Endothelial cell of umbilical vein (primary cell): ENCODE data around the gene SEMA4D. TPM values are rescaled to one million over a fixed set of nuclear protein-coding genes. Genes with fewer than 3 reads are reported as not detected.

Source experiments
- BruUV-seq: library from RNA; stranded (reverse); fragments of 400-500 nt; replicated peaks from 2 replicates; lab custom pipeline; 2021; lab: Mats Ljungman, UMichigan
- CTCF ChIA-PET: fragments of 300-600, 350-600 bp; sonication (Branson Sonifier 250); formaldehyde crosslinking; loops from one replicate; lab custom pipeline; 2021; ENCODE audit warnings: antibody characterized with exemption, inconsistent platforms; lab: Charles Lee
- POLR2A ChIA-PET: fragments of 300-600, 350-600 bp; sonication (Branson Sonifier 250); formaldehyde crosslinking; loops from one replicate; lab custom pipeline; 2021; ENCODE audit warnings: antibody characterized with exemption, inconsistent platforms; lab: Charles Lee
- DNase-seq: peaks from one replicate; pipeline ENCODE4 v3.0.0-alpha.2; 2011; ENCODE audit warnings: low read depth, low spot score
- FAIRE-seq: peaks from 2 replicates; lab custom pipeline; 2011; peaks lifted over from hg19 to GRCh38; lab: Jason Lieb, UNC
- H2AFZ ChIP-seq: 2 replicates; pipeline ENCODE4 v1.6.0; 2012; ENCODE audit warnings: low read depth, low read length, control low read depth, inconsistent platforms
- H3K27ac ChIP-seq: 2 replicates; pipeline ENCODE4 v1.5.1; 2011; ENCODE audit warnings: low read depth, mild to moderate bottlenecking, control low read depth, low read length, moderate library complexity; ENCODE audit not compliant: insufficient read depth
- H3K27me3 ChIP-seq, 2 experiments: 2 replicates each; pipeline versions ENCODE4 v1.6.0 to v1.6.1; 2011; ENCODE audit warnings: low read length in 2 of 2, mixed read lengths in 1 of 2; ENCODE audit not compliant: control insufficient read depth in 2 of 2, insufficient read depth in 2 of 2
- H3K36me3 ChIP-seq, 2 experiments: 2 replicates in 1 of 2; 3 replicates in 1 of 2; pipeline ENCODE4 v1.5.1; 2011; ENCODE audit warnings: low read length in 2 of 2, mild to moderate bottlenecking in 1 of 2, moderate library complexity in 1 of 2; ENCODE audit not compliant: control insufficient read depth in 2 of 2, insufficient read depth in 2 of 2; ENCODE audit errors: extremely low read depth in 1 of 2
- H3K4me1 ChIP-seq: 3 replicates; pipeline ENCODE4 v1.5.1; 2011; ENCODE audit warnings: mild to moderate bottlenecking, low read length; ENCODE audit not compliant: control insufficient read depth, insufficient read depth; ENCODE audit errors: extremely low read depth
- H3K4me2 ChIP-seq: 2 replicates; pipeline ENCODE4 v1.6.1; 2011; ENCODE audit warnings: low read length, control low read depth, mixed read lengths; ENCODE audit not compliant: insufficient read depth
- H3K4me3 ChIP-seq, 3 experiments: fragments of 200-600 bp in 1 of 3; sonication (generic), shearing (Covaris generic) in 1 of 3; replicated peaks in 1 of 3; 2 replicates each; pipeline ENCODE4 v1.5.1; 2011 to 2016; ENCODE audit warnings: control low read depth in 3 of 3, low read length in 3 of 3, mild to moderate bottlenecking in 2 of 3, inconsistent platforms in 1 of 3, low read depth in 1 of 3, moderate library complexity in 1 of 3; ENCODE audit not compliant: insufficient read depth in 1 of 3
- H3K79me2 ChIP-seq: 2 replicates; pipeline ENCODE4 v1.6.0; 2012; ENCODE audit warnings: low read length, inconsistent platforms; ENCODE audit not compliant: control insufficient read depth, insufficient read depth
- H3K9ac ChIP-seq: replicated peaks from 2 replicates; pipeline ENCODE3; 2011; ENCODE audit warnings: low read length, control low read depth; ENCODE audit not compliant: insufficient read depth; ENCODE audit errors: extremely low read depth
- H3K9me1 ChIP-seq: replicated peaks from 3 replicates; pipeline ENCODE4 v1.6.0; 2011; ENCODE audit warnings: mild to moderate bottlenecking, low read length; ENCODE audit not compliant: control insufficient read depth, insufficient read depth; ENCODE audit errors: extremely low read depth
- H3K9me3 ChIP-seq: replicated peaks from 2 replicates; pipeline ENCODE4 v1.5.1; 2012; ENCODE audit warnings: low read length, inconsistent platforms; ENCODE audit not compliant: control insufficient read depth, insufficient read depth
- H4K20me1 ChIP-seq: replicated peaks from 2 replicates; pipeline ENCODE3; 2011; ENCODE audit warnings: mild to moderate bottlenecking, low read length; ENCODE audit not compliant: control insufficient read depth, insufficient read depth; ENCODE audit errors: extremely low read depth
- CTCF ChIP-seq, 2 donors: IDR thresholded peaks; 1 replicate in 1 of 2; 2 replicates in 1 of 2; pipeline ENCODE4 v1.5.1; 2011; ENCODE audit warnings: low read length in 2 of 2, mild to moderate bottlenecking in 2 of 2, moderate library complexity in 2 of 2, control low read depth in 1 of 2, inconsistent platforms in 1 of 2, low read depth in 1 of 2; ENCODE audit not compliant: insufficient read depth in 1 of 2; ENCODE audit errors: extremely low read depth in 1 of 2
- EZH2 ChIP-seq: IDR thresholded peaks from 2 replicates; pipeline ENCODE4 v1.6.1; 2012; ENCODE audit warnings: borderline replicate concordance, low read depth, mild to moderate bottlenecking, moderate library complexity, low read length, inconsistent platforms; ENCODE audit not compliant: severe bottlenecking
- FOS ChIP-seq: IDR thresholded peaks from 2 replicates; pipeline ENCODE4 v1.6.1; 2011; ENCODE audit warnings: mild to moderate bottlenecking, low read length, moderate library complexity, borderline replicate concordance; ENCODE audit not compliant: insufficient read depth
- MYC ChIP-seq: IDR thresholded peaks from one replicate; pipeline ENCODE4 v1.6.1; 2011; ENCODE audit warnings: mild to moderate bottlenecking, low read depth, low read length
- POLR2A ChIP-seq: IDR thresholded peaks from 2 replicates; pipeline ENCODE4 v1.6.1; 2012; ENCODE audit warnings: low read depth, mild to moderate bottlenecking, control low read depth, low read length
- POLR2AphosphoS5 ChIP-seq: IDR thresholded peaks from 2 replicates; pipeline ENCODE4 v1.6.1; 2012; ENCODE audit warnings: low read depth, mild to moderate bottlenecking, control low read depth, low read length, moderate library complexity; ENCODE audit not compliant: insufficient read depth
- dilution Hi-C: fragments of 300-500 bp; cut with MboI; formaldehyde crosslinking; loops from one replicate; pipeline ENCODE4 v1.15.0; 2019; ENCODE audit warnings: low sequenced_read_pairs; ENCODE audit not compliant: extremely low pct_ligation_motif_present
- intact Hi-C: fragments of 100-400 bp; cut with micrococcal nuclease; formaldehyde crosslinking; loops from one replicate; pipeline ENCODE4 v1.10.0; 2022
- polyA plus RNA-seq, 4 experiments: library from polyadenylated mRNA; depleted of rRNA in 3 of 4; stranded (reverse) in 3 of 4; unstranded in 1 of 4; fragments of >200 nt; gene quantifications; 2 replicates each; pipeline versions ENCODE4 v1.2.1 to v1.2.3, GENCODE V29; 2011 to 2012; ENCODE audit warnings: missing spikeins in 1 of 4
- total RNA-seq: library from RNA; stranded (reverse); gene quantifications from 2 replicates; pipeline ENCODE4 v1.2.3, GENCODE V29; 2021

Gene SEMA4D
- total and polyA plus RNA-seq, 2 donors (not counting 3 experiments of a cell fraction or from before 2014, with no cell fraction given), result 3.9 to 15.7 TPM

GRCh38 chr9:89441986-89442385, 55.9 kb downstream of the SEMA4D start:
- FAIRE-seq, result no peak

More at GRCh38 chr9:89441986-89442385, 55.9 kb downstream of the SEMA4D start:
- no peaks in the 10 kb centered on the region for H4K20me1 ChIP-seq
- dilution Hi-C loops, result no loop called here
- no TSS peak for BruUV-seq
- H3K9ac ChIP-seq, result no peak overlapping the region
- TF ChIP-seq MYC (no peak), CTCF (IDR thresholded peaks at IDR 0.05; ENCODE audit: extremely low read depth in 1 of 2, insufficient read depth in 1 of 2, low read depth in 1 of 2, low read length in 2 of 2) (no peak), FOS (no peak), POLR2A (no peak), EZH2 (no peak), POLR2AphosphoS5 (no peak)
- H3K9me1 ChIP-seq, result no peaks in the 10 kb centered on the region
- no peaks in the 10 kb centered on the region for H3K4me1 ChIP-seq
- H3K79me2 ChIP-seq, result no peaks in the 10 kb centered on the region
- H3K27me3 ChIP-seq, result no peaks in the 10 kb centered on the region
- no peak overlapping the region for H2AFZ ChIP-seq
- H3K4me3 ChIP-seq, result no peak overlapping the region
- POLR2A ChIA-PET, result no interaction called here
- no peaks in the 10 kb centered on the region for H3K9me3 ChIP-seq
- intact Hi-C loops, result no loop called here
- no peak overlapping the region for H3K4me2 ChIP-seq
- H3K36me3 ChIP-seq, result no peaks in the 10 kb centered on the region
- H3K27ac ChIP-seq, result no peak overlapping the region
- CTCF ChIA-PET, result interaction anchor here (1.5 kb wide), 1 partner anchor 107 kb away, joined by 5 read pairs; no protein-coding TSS in a partner anchor
- no peak for DNase-seq
